Measurements from ENCODE around the gene LLCFC1. TPM values are rescaled to one million over a fixed set of nuclear protein-coding genes. Genes with fewer than 3 reads are reported as not detected.

LLCFC1 gene
- total RNA-seq, 1 experiment from 2014 or later: not detected

GRCh38 chr7:142910031-142910433 is 29.3 kb upstream of the LLCFC1 start:
- DNase-seq (ENCODE audit: low read depth): no peak

DNA sequence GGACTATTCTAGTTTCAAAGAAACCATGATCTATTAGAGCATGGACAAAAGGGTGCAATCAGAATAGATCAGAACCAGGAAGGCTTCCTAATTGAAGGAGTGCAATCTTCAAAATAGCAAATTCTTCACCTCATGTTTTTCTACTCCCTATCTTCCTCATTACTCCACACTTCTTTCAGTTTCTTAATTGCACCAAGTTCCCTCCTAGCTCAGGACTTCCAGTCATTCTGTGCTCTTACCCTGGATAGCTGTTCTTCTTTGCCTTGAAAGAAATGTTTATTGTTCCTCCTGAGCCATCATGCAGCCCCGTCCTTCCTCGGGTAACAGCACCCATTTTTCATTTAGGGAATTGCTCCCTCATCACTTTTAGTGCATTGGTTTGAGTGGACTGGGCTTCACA is 28.8 kb upstream of the LLCFC1 start:
- no peak for DNase-seq (ENCODE audit: low read depth)

GRCh38 chr7:142913051-142913450 is 26.2 kb upstream of the LLCFC1 start:
- DNase-seq (ENCODE audit: low read depth): no peak

DNA sequence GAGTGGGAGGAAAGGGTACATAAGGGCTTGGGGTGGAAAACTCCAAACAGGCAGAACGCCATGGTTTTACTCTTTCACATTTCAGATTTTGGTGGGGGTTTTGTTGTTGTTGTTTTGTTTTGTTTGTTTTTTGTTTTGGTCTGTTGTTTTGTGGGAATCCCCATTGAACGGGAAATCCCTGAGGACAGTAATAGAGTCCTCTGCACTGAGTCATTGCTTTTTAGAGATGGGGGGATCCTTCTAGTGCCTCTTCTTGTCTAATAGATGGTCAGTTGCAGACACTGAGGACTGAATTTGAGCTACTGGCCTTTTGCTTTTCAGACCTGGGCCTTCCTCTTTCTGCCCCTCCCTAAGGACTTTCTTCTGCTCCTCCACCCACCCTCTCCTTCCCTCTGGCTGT is 25.7 kb upstream of the LLCFC1 start:
- DNase-seq (ENCODE audit: low read depth): no peak

- DNase-seq (ENCODE audit: low read depth): no peak
Observed at GRCh38 chr7:142914121-142914520, 25.2 kb upstream of the LLCFC1 start.

DNA sequence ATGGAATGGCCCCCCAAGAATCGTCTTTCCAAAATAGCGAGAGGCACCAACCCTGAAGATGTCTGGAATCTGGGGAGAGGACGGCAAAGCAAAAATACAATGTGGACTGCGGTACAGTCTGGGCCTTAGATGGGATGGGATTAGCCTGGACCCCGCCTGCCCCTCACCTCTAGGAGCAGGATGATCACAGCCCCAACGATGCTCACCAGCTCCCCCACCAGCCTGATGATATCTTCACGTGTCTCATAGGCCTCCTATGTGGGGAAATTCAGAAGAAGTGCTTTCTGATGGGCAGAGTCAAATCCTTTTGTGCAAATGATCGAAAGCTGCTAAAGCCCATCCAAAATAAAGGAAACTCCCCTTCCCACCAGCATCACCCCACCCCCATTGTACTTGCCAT is 24.0 kb upstream of the LLCFC1 start:
- no peak for DNase-seq (ENCODE audit: low read depth)

DNA sequence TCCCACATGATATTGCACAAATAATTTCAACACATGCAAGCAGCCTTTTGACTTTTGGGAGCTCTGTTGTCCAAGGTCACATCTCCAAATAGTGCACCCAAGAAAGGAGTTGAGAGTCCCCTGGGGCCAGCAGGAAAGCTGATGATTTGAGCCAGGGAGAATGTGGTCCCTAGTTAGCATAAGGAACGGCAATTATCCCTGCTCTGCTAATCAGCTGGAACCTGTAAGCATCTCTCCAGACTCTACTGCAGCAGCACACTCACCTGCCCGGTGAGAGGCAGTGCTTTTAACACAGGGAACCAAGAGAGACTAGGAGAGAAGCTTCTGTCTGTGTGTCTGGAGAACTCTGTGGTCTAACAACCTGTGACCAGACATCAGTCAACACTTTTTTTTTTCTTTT is 22.8 kb upstream of the LLCFC1 start:
- DNase-seq (ENCODE audit: low read depth): no peak

DNA sequence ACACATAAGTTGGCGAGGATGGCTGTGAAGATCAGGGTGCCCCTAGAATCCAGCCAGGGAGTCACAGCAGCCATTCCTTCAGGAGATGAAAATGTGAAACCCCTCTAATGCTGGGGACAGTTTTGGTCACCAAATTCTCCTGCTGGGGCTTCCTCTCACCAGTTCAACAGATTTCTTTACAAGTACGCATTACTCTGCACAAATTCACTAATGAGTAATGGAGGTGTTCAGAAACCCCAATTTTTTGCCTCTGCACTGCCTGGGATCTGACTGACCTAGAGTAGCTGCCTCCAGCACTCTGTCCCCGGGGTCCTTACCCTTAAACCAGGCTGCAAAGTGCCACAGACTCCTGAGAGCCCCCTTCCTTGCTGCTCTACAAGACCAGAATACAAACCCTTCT is 21.8 kb upstream of the LLCFC1 start:
- no peak for DNase-seq (ENCODE audit: low read depth)

- no peak for DNase-seq (ENCODE audit: low read depth)
Observed at GRCh38 chr7:142918901-142919300, 20.4 kb upstream of the LLCFC1 start.

DNA sequence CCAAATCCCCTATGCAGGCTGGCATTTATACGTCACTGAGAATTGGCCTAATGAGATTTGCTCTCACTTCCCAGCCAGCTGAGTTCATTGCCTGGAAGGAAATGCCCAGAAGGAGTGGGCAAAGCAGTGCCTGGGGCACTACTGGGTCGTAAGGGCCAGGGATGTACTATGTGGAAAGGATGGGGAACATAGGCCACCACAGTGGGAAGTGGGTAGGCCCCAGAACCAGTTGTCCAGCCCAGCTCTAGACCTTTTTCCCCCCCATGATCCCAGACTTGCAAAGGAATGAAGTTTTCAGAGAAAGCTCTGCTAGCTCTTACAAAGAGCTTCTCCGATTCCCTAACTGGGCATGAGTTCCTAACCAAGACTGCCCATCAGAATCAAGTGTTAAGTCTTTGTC is 19.6 kb upstream of the LLCFC1 start:
- DNase-seq (ENCODE audit: low read depth): no peak

GRCh38 chr7:142923391-142923790 is 15.9 kb upstream of the LLCFC1 start:
- no peak for DNase-seq (ENCODE audit: low read depth)

DNA sequence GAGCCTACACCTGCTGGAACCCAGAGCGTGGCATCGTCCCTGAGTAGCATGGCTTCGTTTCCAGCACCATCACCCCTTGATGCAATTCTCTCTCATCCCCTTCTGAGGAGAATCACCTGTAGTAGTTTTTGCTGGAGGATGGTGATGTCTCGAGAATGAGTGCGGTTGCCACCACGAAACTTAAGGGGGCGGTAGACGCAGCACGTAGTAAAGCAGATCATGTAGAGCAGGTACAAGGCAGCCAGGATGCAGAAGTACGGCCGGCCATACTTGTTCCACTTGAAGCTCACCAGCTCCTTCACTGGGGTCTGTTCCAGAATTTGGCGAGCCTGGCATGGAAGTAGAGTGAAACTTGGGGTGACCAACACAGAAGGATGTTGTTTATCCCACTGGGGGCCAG is 13.9 kb upstream of the LLCFC1 start:
- DNase-seq (ENCODE audit: low read depth): no peak

- DNase-seq (ENCODE audit: low read depth): no peak
Observed at GRCh38 chr7:142927085-142927745, 12.1 kb upstream of the LLCFC1 start.

GRCh38 chr7:142927949-142928348 is 11.3 kb upstream of the LLCFC1 start:
- no peak for DNase-seq (ENCODE audit: low read depth)

DNA sequence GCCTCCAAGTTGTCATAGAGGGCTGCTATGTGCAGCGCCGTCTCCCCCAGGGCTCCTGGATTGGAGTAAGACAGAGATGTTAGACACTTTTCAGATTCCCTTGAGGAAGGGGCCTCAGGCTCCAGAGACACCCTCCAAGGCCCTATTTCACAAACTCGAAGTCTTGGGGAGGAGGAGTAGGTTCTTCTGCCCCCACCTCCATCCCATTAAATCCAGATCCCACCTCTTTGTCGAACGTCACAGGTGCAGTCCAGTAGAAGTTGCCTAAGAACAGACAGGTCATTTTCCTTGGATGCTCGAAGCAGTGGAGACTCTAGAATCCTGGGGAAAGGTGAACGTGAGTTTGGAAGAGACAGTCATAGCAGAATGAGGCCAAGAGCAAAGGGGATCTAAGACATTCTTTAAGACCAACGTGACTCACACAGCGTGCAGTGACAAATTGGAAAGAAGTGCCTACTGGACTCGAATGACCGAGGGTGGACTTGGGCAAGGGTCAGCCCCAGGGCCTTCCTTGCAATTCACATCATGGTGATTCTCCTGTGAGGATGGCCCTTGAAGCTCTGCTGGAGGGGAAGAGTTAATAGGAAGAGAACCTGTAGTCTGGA is 9.1 kb upstream of the LLCFC1 start:
- no peak for DNase-seq (ENCODE audit: low read depth)

DNA sequence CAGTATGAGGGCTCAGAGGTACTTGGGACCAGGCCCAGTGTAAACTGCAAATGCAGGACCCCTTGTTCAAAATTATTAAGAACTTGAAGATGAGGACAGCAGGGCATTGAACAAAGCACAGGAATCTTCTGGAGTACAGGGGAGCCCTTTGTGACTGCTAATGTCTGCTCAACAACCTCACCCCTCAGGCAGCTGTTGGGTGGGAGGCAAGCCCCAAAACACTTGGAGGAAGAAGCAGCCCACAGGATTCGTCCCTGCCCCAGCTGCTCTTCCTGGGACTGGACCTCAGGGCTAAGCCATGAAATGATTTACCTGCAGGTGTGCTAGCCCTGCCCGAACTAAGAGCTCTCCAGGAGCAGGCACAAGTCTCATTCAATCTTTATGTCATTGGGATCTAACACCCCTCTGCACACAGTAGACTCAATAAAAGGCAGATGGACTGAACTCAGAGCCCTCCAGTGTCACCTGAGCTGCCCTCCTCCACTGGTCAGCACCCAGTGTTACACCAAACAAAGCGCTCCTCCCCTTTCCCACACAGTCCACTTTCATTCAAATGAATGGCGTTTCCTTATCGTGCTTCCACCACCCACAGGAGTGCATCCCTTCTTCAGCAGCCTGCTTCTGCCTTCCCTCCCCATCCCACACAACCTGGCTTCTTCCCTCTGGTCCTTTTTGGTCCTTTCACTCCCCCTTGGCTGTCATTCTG is 6.7 kb upstream of the LLCFC1 start:
- DNase-seq (ENCODE audit: low read depth): no peak

- DNase-seq (ENCODE audit: low read depth): no peak
Observed at GRCh38 chr7:142933092-142933475, 6.2 kb upstream of the LLCFC1 start.

DNA sequence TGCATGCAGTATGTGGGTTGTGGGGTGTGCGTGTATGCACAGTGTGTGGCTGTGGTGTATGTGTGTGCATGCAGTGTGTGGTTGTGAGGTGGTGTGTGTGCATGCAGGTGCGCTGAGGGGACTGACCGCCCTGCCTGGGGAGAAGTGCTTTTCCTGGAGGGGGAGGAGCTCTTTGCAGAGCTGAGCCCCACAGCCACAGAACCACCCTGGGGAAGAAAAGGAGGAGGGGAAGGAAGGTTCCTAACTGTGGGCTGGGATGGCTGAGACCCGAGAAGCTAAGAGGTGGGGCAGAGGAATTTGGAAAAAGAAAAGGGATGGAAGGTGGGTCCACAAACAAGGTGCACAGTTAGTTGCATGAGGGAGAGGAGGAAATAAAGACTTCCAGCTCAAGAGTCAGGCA is 5.7 kb upstream of the LLCFC1 start, which contains the start of gene TRPV5:
TRPV5 (minus strand) TSS at position 123 of the 400 bp plus-strand sequence. CDS start 287 bp downstream, outside the sequence.
- DNase-seq (ENCODE audit: low read depth): no peak

DNA sequence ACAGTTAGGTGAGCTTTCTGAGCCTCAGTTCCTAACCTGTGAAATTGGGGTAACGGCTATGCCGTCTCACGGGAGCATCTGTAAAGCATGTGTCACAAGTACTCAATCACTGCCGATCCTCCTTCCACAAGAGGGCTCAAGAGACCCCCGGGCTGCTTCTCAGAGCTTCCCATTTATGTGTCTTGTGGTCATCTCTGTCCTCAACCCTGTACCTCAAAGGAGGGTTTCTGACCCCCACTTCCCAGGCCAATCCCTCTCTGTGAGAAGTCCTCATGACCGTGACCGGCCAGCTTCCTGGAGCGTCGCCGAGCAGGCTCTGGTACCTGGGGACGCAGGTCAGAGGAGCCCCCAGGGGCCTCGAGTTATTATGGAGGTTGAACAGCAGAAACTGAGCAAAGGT is 5.2 kb upstream of the LLCFC1 start:
- no peak for DNase-seq (ENCODE audit: low read depth)

DNA sequence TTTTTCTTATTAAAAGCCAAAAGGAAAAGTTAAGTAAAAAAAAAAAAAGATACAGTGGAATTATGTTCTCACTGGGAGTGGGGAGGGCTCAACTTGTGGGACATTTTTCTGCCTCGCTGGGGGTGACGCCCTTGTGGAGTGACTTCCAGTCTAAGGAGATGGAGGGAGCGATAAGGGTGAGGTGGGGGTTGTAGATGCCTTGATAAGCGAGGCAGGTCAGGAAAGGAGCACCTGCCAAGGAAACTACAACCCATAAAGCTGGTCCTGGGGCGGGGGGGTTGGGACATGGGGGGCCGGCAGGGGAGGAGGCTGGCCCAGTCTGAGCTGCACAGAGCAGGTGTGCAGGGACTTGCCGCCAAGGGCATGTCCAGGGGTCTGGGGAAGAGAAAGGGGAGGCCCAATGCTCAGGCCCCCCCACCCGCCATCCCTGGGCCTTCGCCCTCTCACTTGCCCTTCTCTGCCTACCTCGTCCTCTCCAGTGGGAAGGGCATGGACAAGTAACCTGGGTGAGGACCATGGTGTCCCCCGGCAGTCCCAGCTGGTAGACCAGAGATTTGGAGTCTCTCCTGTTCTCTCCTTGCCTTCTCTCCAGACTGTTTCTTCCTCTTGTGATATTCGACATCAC is 3.2 kb upstream of the LLCFC1 start:
- no peak for DNase-seq (ENCODE audit: low read depth)

- DNase-seq (ENCODE audit: low read depth): no peak
Observed at GRCh38 chr7:142938611-142939010, 673 bp upstream of the LLCFC1 start.

DNA sequence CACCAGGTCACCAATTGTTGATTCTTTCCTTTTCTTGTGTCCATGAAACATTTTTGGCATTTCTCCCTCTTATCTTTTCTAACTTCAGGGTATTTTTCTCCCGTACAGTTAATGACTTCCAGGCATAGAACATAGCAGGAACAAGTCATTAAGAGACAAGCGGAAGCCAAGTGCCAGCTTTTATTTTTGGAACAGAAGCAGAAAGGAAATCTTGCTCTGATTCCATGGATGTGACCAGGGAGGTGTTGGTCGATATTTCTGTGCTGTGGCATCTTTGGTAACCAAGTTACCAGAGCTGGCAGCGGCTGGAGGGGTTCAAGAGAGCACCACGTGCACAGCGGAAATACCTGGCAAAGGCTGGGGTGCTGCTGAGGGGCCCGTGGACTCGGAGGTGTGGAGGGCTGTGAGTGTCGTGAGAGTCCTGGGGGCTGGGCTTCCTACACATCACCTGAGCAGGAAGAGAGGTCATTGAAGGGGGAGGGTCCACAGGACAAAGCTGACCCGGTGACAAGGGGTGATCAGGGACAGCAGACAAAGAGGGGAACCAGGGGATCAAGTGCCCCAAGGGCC is 1.8 kb downstream of the LLCFC1 start:
- DNase-seq (ENCODE audit: low read depth): no peak

All from LHCN-M2 (cell line).